ENCODE data around the gene LIF. TPM values are rescaled to one million over a fixed set of nuclear protein-coding genes. Genes with fewer than 3 reads are reported as not detected.
A peak's percentile ranks its signal among the peaks of the same experiment; 100 is the strongest.

LIF gene
- 1 to 10 TPM; 2.0 to 2.7 (median 2.6) TPM for total RNA-seq
- total RNA-seq (2013), result 0.95 TPM

- no peaks in the 10 kb centered on the region for H3K9me3 Mint-ChIP-seq
- peaks cover 21 to 38% of the 10 kb centered on the region in 2 donors for H3K4me1 Mint-ChIP-seq
- TF ChIP-seq, protein P1, sequence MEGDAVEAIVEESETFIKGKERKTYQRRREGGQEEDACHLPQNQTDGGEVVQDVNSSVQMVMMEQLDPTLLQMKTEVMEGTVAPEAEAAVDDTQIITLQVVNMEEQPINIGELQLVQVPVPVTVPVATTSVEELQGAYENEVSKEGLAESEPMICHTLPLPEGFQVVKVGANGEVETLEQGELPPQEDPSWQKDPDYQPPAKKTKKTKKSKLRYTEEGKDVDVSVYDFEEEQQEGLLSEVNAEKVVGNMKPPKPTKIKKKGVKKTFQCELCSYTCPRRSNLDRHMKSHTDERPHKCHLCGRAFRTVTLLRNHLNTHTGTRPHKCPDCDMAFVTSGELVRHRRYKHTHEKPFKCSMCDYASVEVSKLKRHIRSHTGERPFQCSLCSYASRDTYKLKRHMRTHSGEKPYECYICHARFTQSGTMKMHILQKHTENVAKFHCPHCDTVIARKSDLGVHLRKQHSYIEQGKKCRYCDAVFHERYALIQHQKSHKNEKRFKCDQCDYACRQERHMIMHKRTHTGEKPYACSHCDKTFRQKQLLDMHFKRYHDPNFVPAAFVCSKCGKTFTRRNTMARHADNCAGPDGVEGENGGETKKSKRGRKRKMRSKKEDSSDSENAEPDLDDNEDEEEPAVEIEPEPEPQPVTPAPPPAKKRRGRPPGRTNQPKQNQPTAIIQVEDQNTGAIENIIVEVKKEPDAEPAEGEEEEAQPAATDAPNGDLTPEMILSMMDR (IDR thresholded peaks at IDR 0.05), result peak; percentile 41
- peaks cover 31 to 39% of the 10 kb centered on the region in 2 donors for H3K27me3 Mint-ChIP-seq (ENCODE audit: low read depth in 2 of 2)
- peaks cover 57% of the 10 kb centered on the region for H3K4me1 ChIP-seq (ENCODE audit: control insufficient read depth, insufficient read depth, low read length)
- intact Hi-C loops (cut with micrococcal nuclease), result loop anchor here (5.0 kb wide), 1 partner anchor 41 kb away; the partner anchor contains the start of gene CASTOR1
- 4% methylated on average over 64 of the region's 64 CpGs for WGBS (ENCODE audit: insufficient coverage)
- H3K36me3 Mint-ChIP-seq, result no peaks in the 10 kb centered on the region
- H3K9me3 ChIP-seq (ENCODE audit: control insufficient read depth, insufficient read depth, low read length), result no peaks in the 10 kb centered on the region
- H3K27ac Mint-ChIP-seq, result peak within 1 kb of the TSS in 1 of 2 donors; percentile 83
- peak within 1 kb of the TSS; percentile 35 for H3K27ac ChIP-seq (ENCODE audit: low read length)
- ATAC-seq, result peak; percentile 80 to 93 (median 85)
- peak within 1 kb of the TSS; percentile 53 for H3K4me3 ChIP-seq (ENCODE audit: low read length)
- peak; percentile 46 to 72 for DNase-seq
- H3K27me3 ChIP-seq (ENCODE audit: control insufficient read depth, insufficient read depth, low read length), result peaks cover 11% of the 10 kb centered on the region
- H3K36me3 ChIP-seq (ENCODE audit: control insufficient read depth, insufficient read depth, low read length), result no peaks in the 10 kb centered on the region
- peak within 1 kb of the TSS; percentile 92 for H3K4me3 Mint-ChIP-seq
These were observed at the start of gene LIF for GRCh38 chr22:30245985-30246813. LIF (minus strand) TSS chr22:30246759; CDS start chr22:30246695, 64 bp downstream.

GRCh38 chr22:30296324-30296723 is 49.8 kb upstream of the LIF start:
- H3K4me3 ChIP-seq (ENCODE audit: low read length), result no peak overlapping the region
- 71% methylated on average over 4 of the region's 4 CpGs for WGBS (ENCODE audit: insufficient coverage)
- Mint-ChIP-seq H3K4me1 (peaks cover 4 to 11% of the 10 kb centered on the region in 2 donors), H3K36me3 (no peaks in the 10 kb centered on the region), H3K4me3 (no peak overlapping the region), H3K27me3 (ENCODE audit: low read depth in 2 of 2) (no peaks in the 10 kb centered on the region), H3K27ac (no peak overlapping the region), H3K9me3 (no peaks in the 10 kb centered on the region)
- intact Hi-C loops (cut with micrococcal nuclease), result no loop called here
- peaks cover 74% of the 10 kb centered on the region for H3K36me3 ChIP-seq (ENCODE audit: control insufficient read depth, insufficient read depth, low read length)
- TF ChIP-seq, protein P1 (IDR thresholded peaks at IDR 0.05), result no peak
- no peaks in the 10 kb centered on the region for H3K27me3 ChIP-seq (ENCODE audit: control insufficient read depth, insufficient read depth, low read length)
- no peak overlapping the region for H3K27ac ChIP-seq (ENCODE audit: low read length)
- H3K4me1 ChIP-seq (ENCODE audit: control insufficient read depth, insufficient read depth, low read length), result peaks cover 9% of the 10 kb centered on the region
- no peaks in the 10 kb centered on the region for H3K9me3 ChIP-seq (ENCODE audit: control insufficient read depth, insufficient read depth, low read length)
- ATAC-seq (no peak), DNase-seq (peak in 1 of 2 donors; percentile 48)

GRCh38 chr22:30295576-30295975 is 49.0 kb upstream of the LIF start:
- Histone ChIP-seq H3K27me3 (ENCODE audit: control insufficient read depth, insufficient read depth, low read length) (no peaks in the 10 kb centered on the region), H3K9me3 (ENCODE audit: control insufficient read depth, insufficient read depth, low read length) (no peaks in the 10 kb centered on the region), H3K36me3 (ENCODE audit: control insufficient read depth, insufficient read depth, low read length) (peaks cover 70% of the 10 kb centered on the region), H3K4me3 (ENCODE audit: low read length) (no peak overlapping the region), H3K4me1 (ENCODE audit: control insufficient read depth, insufficient read depth, low read length) (peaks cover 7% of the 10 kb centered on the region), H3K27ac (ENCODE audit: low read length) (no peak overlapping the region)
- TF ChIP-seq, protein P1 (IDR thresholded peaks at IDR 0.05), result no peak
- Mint-ChIP-seq H3K36me3 (no peaks in the 10 kb centered on the region), H3K27me3 (ENCODE audit: low read depth in 2 of 2) (no peaks in the 10 kb centered on the region), H3K27ac (no peak overlapping the region), H3K9me3 (no peaks in the 10 kb centered on the region), H3K4me1 (peaks cover 0 to 8% of the 10 kb centered on the region in 2 donors), H3K4me3 (no peak overlapping the region)
- ATAC-seq (no peak), DNase-seq (no peak)
- intact Hi-C loops (cut with micrococcal nuclease), result no loop called here
- 88% methylated on average over 7 of the region's 7 CpGs for WGBS (ENCODE audit: insufficient coverage)
